Effector memory CD4-positive, alpha-beta T cell (primary cell): Measurements from ENCODE around the gene BRAT1.

ENCODE experiments used
- DNase-seq, 3 donors: peaks; one replicate each; pipeline ENCODE4 v3.0.0-alpha.2; 2020
- H3K27ac ChIP-seq: 2 replicates; pipeline ENCODE4 v1.7.0; 2013; ENCODE audit warnings: mild to moderate bottlenecking, low read length, moderate library complexity; ENCODE audit not compliant: insufficient read depth, poor library complexity, severe bottlenecking
- H3K27me3 ChIP-seq: replicated peaks from 2 replicates; pipeline ENCODE4 v1.7.0; 2013; ENCODE audit warnings: mild to moderate bottlenecking, low read length; ENCODE audit not compliant: insufficient read depth, control insufficient read depth, poor library complexity, severe bottlenecking
- H3K36me3 ChIP-seq: 2 replicates; pipeline ENCODE4 v1.7.0; 2013; ENCODE audit warnings: mild to moderate bottlenecking, low read length, moderate library complexity; ENCODE audit not compliant: control insufficient read depth, insufficient read depth
- H3K4me1 ChIP-seq: 2 replicates; pipeline ENCODE4 v1.7.0; 2013; ENCODE audit warnings: low read length, mild to moderate bottlenecking; ENCODE audit not compliant: control insufficient read depth, insufficient read depth, poor library complexity, severe bottlenecking
- H3K4me3 ChIP-seq: 2 replicates; pipeline ENCODE4 v1.7.0; 2013; ENCODE audit warnings: low read length, low read depth, mild to moderate bottlenecking; ENCODE audit not compliant: insufficient read depth, poor library complexity, severe bottlenecking
- H3K9me3 ChIP-seq: 2 replicates; pipeline ENCODE4 v1.7.0; 2013; ENCODE audit warnings: mild to moderate bottlenecking, low read length, moderate library complexity; ENCODE audit not compliant: control insufficient read depth

Gene BRAT1

GRCh38 chr7:2504128-2504888 lies 51.0 kb downstream of the BRAT1 start:
- Histone ChIP-seq H3K27me3 (no peaks in the 10 kb centered on the region), H3K27ac (no peak overlapping the region), H3K36me3 (no peaks in the 10 kb centered on the region), H3K4me1 (peaks cover 21% of the 10 kb centered on the region), H3K4me3 (no peak overlapping the region), H3K9me3 (no peaks in the 10 kb centered on the region)
- no peak for DNase-seq

GRCh38 chr7:2503056-2503941 lies 52.0 kb downstream of the BRAT1 start:
- H3K4me1 ChIP-seq, result peaks cover 12% of the 10 kb centered on the region
- H3K27ac ChIP-seq, result no peak overlapping the region
- no peaks in the 10 kb centered on the region for H3K36me3 ChIP-seq
- no peak overlapping the region for H3K4me3 ChIP-seq
- DNase-seq, result no peak
- H3K9me3 ChIP-seq, result no peaks in the 10 kb centered on the region
- no peaks in the 10 kb centered on the region for H3K27me3 ChIP-seq

- H3K4me3 ChIP-seq, result no peak overlapping the region
- DNase-seq, result no peak
- no peak overlapping the region for H3K27ac ChIP-seq
- no peaks in the 10 kb centered on the region for H3K36me3 ChIP-seq
- peaks cover 5% of the 10 kb centered on the region for H3K4me1 ChIP-seq
- no peaks in the 10 kb centered on the region for H3K9me3 ChIP-seq
- H3K27me3 ChIP-seq, result peaks cover 4% of the 10 kb centered on the region
Measured at GRCh38 chr7:2502647-2502966, 52.7 kb downstream of the BRAT1 start.

- no peaks in the 10 kb centered on the region for H3K36me3 ChIP-seq
- H3K9me3 ChIP-seq, result no peaks in the 10 kb centered on the region
- H3K4me3 ChIP-seq, result no peak overlapping the region
- no peaks in the 10 kb centered on the region for H3K4me1 ChIP-seq
- no peak overlapping the region for H3K27ac ChIP-seq
- H3K27me3 ChIP-seq, result peaks cover 8% of the 10 kb centered on the region
- no peak for DNase-seq
Measured at GRCh38 chr7:2501947-2502646, 53.2 kb downstream of the BRAT1 start.

- Histone ChIP-seq H3K4me3 (no peak overlapping the region), H3K36me3 (no peaks in the 10 kb centered on the region), H3K4me1 (no peaks in the 10 kb centered on the region), H3K9me3 (no peaks in the 10 kb centered on the region), H3K27me3 (peaks cover 8% of the 10 kb centered on the region), H3K27ac (no peak overlapping the region)
- DNase-seq, result no peak
Measured at GRCh38 chr7:2500701-2501100, 54.6 kb downstream of the BRAT1 start.

- no peak overlapping the region for H3K4me3 ChIP-seq
- peaks cover 8% of the 10 kb centered on the region for H3K27me3 ChIP-seq
- no peaks in the 10 kb centered on the region for H3K36me3 ChIP-seq
- DNase-seq, result no peak
- H3K27ac ChIP-seq, result no peak overlapping the region
- no peaks in the 10 kb centered on the region for H3K9me3 ChIP-seq
- H3K4me1 ChIP-seq, result no peaks in the 10 kb centered on the region
Measured at GRCh38 chr7:2499719-2500430, 55.4 kb downstream of the BRAT1 start.

- H3K4me3 ChIP-seq, result no peak overlapping the region
- H3K4me1 ChIP-seq, result no peaks in the 10 kb centered on the region
- no peaks in the 10 kb centered on the region for H3K9me3 ChIP-seq
- no peak overlapping the region for H3K27ac ChIP-seq
- no peak for DNase-seq
- H3K36me3 ChIP-seq, result no peaks in the 10 kb centered on the region
- H3K27me3 ChIP-seq, result peaks cover 8% of the 10 kb centered on the region
Measured at GRCh38 chr7:2499181-2499580, 56.1 kb downstream of the BRAT1 start.

GRCh38 chr7:2498708-2499107 lies 56.6 kb downstream of the BRAT1 start:
- Histone ChIP-seq H3K36me3 (no peaks in the 10 kb centered on the region), H3K27me3 (peaks cover 8% of the 10 kb centered on the region), H3K4me1 (no peaks in the 10 kb centered on the region), H3K4me3 (no peak overlapping the region), H3K27ac (no peak overlapping the region), H3K9me3 (no peaks in the 10 kb centered on the region)
- DNase-seq, result no peak

- H3K27me3 ChIP-seq, result peaks cover 8% of the 10 kb centered on the region
- no peak for DNase-seq
- no peaks in the 10 kb centered on the region for H3K36me3 ChIP-seq
- H3K9me3 ChIP-seq, result no peaks in the 10 kb centered on the region
- H3K27ac ChIP-seq, result no peak overlapping the region
- no peak overlapping the region for H3K4me3 ChIP-seq
- H3K4me1 ChIP-seq, result no peaks in the 10 kb centered on the region
Measured at GRCh38 chr7:2497500-2498336, 57.6 kb downstream of the BRAT1 start.
